SU-DHL-6 (cell line): ENCODE data around the gene DDIT3.

ENCODE experiments used
- CTCF ChIP-seq: fragments of 200-600 bp; sonication (generic); IDR thresholded peaks from one replicate; pipeline ENCODE4 v1.5.1; 2017; ENCODE audit warnings: antibody characterized with exemption, mild to moderate bottlenecking, low read length, moderate library complexity; ENCODE audit not compliant: insufficient read depth, poor library complexity, severe bottlenecking
- EZH2phosphoT487 ChIP-seq: fragments of 200-600 bp; sonication (generic), shearing (Covaris generic); conservative IDR thresholded peaks from 2 replicates; pipeline ENCODE4 v1.6.1; 2018; ENCODE audit warnings: mild to moderate bottlenecking, antibody characterized with exemption, low read length, moderate library complexity, mixed read lengths

GRCh38 chr12:57479043-57479375 is 41.3 kb downstream of the DDIT3 start:
- no peak for TF ChIP-seq CTCF
- TF ChIP-seq EZH2phosphoT487: no peak
